IPS DF 4.7 (cell line): ENCODE data around the gene PIEZO2.

Experiments used
- DNase-seq: peaks from one replicate; pipeline ENCODE4 v3.0.0-alpha.2; 2013; ENCODE audit warnings: low spot score; ENCODE audit errors: extremely low read depth

PIEZO2 gene

GRCh38 chr18:10751653-10752052 lies 397.7 kb downstream of the PIEZO2 start:
- no peak for DNase-seq

DNA sequence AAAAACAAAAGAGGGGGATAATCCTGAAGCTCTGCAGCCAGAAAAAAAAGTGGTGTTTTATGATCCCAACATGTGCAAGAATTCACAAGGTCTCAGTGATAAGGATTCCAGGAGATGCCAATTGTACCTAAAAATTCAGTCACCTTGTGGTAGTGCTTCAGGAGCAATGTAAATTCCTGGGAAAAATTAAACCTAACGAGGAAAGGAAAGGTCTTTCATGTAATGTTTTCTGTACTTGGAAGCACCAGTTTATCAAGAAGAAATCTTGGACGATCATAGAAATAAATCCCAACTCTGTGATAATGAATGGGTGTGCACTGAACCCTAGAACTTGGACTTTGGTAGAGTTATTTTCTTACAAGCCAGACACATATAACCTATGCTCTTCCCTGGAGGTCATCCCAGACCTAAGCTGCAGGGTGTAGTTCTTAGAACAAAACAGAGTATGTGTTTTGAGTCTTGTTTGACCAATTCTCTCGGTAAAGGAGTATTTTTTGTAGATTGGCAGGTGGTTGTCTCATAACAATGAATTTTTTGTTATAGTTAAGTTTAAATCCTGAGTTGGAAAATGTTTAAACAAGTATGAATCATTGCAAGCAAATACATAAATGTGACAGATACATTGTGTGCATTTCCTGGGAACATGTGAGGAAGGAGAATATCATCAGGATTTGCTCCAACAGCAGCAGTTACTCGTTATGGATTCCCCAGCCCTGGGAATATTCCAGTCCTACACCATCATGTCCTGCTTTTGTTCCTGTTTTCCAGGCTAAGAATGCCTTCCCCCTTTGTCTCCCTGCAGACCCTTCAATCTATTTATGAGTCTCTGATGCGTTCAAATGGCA lies 399.0 kb downstream of the PIEZO2 start:
- no peak for DNase-seq

- no peak for DNase-seq
These were observed 400.7 kb downstream of the PIEZO2 start for GRCh38 chr18:10748641-10749040.

DNA sequence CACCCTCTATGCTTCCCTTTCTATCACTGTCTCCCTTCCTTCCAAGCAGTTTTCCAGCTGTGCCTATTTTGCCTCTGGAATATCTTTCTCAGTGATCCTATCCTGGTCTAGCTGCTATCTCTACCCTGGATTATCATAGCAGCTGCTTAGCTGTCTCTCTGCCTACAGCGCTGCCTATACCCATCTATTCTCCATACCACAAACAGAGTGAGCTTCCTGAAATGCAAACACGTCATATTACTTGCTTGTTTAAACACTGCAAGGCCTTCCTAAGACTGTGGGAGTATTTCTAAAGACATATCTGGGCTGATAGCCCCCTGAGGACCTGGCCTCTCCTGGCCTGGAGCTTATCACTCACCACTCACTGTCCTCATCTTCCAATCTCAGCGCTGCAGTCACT lies 403.4 kb downstream of the PIEZO2 start:
- DNase-seq: no peak

DNA sequence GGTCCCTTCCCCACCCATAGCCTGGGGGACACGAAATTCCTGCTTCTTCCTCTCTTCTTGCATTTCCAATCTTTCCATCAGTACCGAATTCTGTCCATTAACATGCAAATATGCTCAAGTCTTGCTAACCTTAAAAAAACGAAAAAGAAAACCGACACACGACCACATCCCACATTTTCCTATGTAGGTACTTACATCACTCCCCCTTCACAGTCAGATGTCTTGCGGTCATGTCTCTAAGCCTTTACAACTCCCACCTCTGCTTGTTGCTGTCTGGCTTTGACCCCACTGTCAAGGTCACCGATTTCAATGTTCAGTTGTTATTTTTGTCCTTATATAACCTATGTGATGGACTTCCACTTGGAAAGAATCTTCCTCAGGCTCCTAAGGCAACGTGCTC lies 404.1 kb downstream of the PIEZO2 start:
- DNase-seq: no peak

GRCh38 chr18:10743766-10744165 lies 405.6 kb downstream of the PIEZO2 start:
- no peak for DNase-seq

DNA sequence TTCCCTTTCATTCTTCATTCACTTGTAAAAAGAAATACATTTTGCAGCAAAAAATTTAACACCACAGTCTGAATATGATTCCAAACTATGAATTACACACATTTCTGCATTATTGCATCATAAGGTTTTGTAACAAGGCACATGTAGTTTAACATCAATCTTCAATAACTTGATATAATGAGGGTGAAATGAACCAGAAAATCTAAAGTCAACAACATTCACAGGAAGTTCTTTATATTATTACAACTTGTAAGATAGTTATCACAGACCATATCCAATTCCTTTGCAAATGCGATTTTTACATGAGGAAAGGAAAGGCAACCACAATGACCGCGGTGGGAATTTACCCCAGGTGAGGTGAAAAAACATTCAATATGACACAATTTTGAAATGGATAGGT lies 410.2 kb downstream of the PIEZO2 start:
- DNase-seq: no peak

- DNase-seq: no peak
These were observed 412.4 kb downstream of the PIEZO2 start for GRCh38 chr18:10736984-10737383.

DNA sequence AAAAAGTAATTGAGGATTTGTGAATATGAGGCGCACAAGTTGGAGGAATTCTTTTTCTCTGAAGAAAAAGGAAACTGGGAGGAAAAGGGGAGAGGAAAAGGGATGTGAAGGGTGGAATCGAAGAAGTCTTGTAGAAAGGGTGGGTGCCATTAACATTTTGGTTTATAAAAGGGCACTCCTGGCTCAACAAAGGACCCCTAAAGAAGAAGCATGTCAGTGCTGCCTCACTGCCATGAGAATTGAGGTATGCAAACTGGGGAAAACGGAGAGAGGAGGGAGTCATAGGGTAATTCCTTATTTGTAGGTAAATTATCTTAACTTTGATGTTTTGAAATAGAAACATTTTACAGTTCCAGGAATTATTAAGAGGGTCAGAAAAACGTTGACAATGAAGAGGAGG lies 416.4 kb downstream of the PIEZO2 start:
- no peak for DNase-seq

- no peak for DNase-seq
These were observed 421.9 kb downstream of the PIEZO2 start for GRCh38 chr18:10727477-10727876.

DNA sequence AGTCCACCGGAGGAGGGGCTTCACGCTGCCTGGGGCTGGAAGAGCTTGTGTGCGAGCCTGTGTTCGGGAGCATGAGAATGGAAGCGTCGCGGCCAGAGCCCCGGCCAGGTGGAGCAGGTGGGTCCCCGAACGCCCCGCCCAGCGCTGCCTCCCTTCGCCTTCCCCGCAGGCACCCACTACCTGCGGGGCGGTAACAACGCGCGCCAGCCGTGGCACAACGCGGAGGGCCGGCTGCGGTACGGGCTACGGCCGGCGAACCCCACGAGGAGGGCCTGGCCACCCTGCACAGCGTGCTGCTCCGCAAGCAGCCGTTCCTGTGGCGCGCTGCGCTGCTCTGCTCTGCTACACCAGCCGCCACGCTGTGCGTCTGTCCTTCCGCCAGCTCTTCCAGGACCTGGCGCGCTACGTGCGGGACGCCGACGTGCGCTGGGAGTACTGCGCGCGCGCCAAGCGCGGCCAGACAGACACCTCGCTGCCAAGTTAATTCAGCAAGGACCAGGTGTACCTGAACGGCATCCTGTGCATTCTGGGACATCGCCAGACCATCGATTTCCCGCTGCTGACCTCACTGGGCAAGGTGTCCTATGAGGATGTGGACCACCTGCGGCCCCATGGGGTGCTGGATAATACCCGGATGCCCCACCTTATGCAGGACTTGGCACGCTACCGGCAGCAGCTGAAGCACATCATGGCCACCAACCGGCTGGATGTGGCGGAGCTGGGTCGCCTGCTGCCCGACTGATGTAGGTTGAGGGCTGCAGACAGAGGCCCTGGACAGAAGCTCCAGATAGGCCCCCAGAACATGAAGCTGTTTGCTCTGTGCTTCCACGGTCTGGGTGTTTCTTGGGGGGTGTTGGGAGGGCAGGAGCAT lies 422.9 kb downstream of the PIEZO2 start:
- DNase-seq: no peak

DNA sequence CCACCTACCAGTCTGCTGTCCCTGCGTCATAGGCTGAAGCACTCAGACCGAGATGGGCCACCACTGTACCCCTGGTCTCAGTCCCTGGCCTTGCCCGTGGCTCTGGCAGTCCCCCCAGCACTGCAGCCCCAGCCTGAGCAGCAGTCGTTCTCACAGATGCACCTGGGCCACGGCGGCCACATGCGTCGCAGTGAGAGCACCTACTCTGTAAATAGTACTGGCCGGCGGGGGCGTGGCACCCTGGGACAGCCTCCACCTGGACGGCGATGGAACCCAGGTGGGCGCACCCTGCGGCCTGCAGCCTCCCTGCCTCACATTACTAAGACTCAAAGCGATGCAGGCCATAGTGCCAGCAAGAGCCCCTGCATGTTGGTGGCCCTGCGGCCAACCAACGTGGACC lies 424.7 kb downstream of the PIEZO2 start:
- DNase-seq: no peak

DNA sequence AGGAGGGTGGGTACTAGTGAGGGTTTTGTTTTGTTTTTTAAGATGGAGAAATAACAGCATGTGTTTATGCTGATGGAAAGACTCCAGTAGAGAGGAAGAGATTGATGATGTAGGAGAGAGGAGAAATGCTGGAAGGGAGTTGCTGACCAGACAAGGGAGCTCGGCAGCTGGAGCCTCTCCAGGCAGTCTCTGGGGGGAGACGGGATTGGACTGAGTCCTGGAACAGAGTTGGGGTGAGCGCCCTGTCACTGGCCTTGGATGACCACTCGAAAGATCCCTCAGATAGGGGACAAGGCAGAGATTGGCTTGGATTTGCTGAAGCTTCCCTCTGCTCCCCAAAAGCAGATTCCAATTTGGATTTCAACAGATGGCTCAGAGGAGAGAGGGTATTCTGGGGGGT lies 425.9 kb downstream of the PIEZO2 start:
- no peak for DNase-seq

GRCh38 chr18:10718809-10719208 lies 430.6 kb downstream of the PIEZO2 start:
- DNase-seq: no peak

DNA sequence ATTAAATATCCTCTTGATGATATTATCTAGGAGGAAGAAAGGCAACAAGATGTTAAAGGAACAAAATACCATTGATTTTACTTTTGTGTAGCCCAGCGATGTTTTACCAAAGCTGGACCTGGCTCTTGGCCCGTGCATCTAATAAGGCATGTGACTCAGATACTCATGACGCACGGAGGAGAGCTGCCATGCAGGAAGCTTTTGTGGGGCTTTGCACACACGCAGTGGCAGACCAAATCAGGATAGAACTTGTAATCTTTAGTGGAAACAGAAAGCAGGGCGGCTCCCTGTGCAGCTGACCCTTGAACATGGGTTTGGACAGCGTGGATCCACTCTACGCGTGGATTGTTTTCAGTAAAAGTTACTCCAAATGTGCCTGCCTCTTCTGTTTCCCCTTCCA lies 433.6 kb downstream of the PIEZO2 start:
- DNase-seq: no peak

GRCh38 chr18:10713409-10713808 lies 436.0 kb downstream of the PIEZO2 start:
- DNase-seq: no peak

DNA sequence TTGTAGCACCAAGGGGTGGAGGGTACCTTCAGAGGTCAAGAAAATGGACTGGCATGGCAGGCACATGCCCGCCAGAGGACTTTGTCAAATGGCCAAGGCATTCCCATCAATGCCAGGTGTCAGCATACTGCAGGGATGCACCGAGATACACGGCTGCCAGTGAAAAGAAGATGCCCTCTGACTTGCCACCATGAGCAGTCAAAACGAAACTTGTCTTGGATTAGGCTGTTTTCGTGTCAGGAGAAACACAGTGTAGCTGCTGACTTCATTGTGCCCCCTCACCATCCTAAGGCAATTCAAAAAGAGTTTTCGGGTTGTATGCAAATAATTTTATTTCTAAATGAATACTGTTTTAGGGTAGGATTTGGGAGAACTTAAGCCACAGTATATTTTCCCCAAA lies 442.1 kb downstream of the PIEZO2 start:
- no peak for DNase-seq

- DNase-seq: no peak
These were observed 443.6 kb downstream of the PIEZO2 start for GRCh38 chr18:10705786-10706185.

DNA sequence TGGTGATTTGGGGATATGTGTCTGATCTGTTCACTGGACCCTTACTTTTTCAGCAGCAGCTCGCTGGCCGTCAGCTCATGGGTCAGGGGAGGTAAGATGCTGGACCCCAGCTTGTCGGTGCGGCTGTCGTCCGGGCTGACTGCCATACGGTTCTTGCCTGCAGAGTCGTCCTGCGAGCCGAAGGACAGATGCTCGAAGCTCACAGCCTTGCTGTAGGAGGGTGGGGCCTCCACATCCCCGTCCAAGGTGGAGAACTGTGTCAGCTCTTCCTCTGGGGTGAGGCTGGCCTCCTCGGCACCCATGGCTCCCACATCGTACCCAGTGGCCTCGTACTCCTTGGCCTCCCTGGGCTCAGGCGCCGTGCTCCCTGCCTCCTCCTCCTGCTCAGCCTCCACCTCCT lies 444.1 kb downstream of the PIEZO2 start:
- no peak for DNase-seq

GRCh38 chr18:10702206-10702605 lies 447.2 kb downstream of the PIEZO2 start:
- DNase-seq: no peak

DNA sequence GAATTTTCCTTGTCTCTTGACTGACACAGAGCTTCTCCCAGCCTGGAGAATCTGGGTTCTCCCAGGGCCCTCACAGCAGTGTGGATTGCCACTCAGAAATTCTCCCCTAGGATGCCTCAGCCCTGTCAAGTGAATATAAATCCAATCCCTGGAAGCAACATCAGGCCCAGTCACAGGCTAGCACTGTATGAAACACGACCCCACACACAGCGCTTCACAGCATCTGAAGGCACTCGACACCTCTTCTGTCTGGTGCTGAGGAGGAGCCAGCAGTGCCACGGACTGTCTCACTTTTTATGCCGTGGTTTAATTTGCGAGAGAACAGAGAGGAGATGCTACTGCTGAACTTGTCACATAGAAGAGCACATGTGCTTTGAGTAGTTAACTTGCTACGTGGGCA lies 459.0 kb downstream of the PIEZO2 start:
- no peak for DNase-seq

DNA sequence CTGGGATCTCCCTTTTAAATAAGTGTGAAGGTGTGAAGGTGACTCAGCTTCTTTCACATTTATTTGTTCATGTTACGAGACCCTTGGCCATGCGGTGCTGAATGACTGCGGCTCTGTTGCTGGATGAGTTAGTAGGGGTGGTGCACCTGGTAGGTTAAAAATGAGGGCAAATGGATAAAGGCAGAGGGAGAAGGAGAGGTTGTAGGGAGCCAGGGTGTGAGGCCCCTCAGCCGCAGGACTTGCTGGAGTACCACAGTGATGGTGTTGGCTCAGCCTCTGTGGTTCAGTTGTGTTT lies 459.4 kb downstream of the PIEZO2 start:
- no peak for DNase-seq
